ENCODE measurements around the gene OCEL1.

Gene OCEL1

DNA sequence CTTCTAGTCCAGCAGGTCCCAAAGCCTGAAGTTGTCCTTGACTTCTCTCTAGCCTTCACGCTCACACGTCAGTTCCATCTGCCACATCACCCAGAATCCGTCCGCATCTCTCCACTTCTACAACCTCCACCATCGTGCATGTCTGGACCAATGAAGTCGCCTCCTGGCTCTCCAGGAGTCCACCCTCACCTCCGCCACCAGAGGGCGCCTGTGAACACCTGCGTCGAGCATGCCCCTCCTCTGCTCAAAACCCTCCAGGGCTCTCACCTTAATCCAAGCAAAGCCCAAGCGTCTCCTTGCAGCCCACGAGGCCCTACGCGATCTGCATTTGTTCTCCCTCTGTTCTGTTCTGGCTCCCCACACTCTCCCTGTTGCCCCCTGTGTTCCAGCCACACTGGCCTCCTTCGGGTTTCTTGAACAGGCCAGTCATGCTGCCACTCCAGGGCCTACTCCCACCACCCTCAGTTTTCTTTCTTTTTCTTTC lies 34.9 kb downstream of the OCEL1 start:
- Histone ChIP-seq H3K36me3 (ENCODE audit: control insufficient read depth, insufficient read depth, low read length) (no peaks in the 10 kb centered on the region), H3K4me3 (replicated peaks; ENCODE audit: low read depth, low read length) (no peak overlapping the region), H3K27me3 (replicated peaks; ENCODE audit: control insufficient read depth, insufficient read depth, low read length) (no peaks in the 10 kb centered on the region)
- peak; percentile 83 for DNase-seq (ENCODE audit: extremely low read depth, insufficient read length)
- TF ChIP-seq, protein P1, sequence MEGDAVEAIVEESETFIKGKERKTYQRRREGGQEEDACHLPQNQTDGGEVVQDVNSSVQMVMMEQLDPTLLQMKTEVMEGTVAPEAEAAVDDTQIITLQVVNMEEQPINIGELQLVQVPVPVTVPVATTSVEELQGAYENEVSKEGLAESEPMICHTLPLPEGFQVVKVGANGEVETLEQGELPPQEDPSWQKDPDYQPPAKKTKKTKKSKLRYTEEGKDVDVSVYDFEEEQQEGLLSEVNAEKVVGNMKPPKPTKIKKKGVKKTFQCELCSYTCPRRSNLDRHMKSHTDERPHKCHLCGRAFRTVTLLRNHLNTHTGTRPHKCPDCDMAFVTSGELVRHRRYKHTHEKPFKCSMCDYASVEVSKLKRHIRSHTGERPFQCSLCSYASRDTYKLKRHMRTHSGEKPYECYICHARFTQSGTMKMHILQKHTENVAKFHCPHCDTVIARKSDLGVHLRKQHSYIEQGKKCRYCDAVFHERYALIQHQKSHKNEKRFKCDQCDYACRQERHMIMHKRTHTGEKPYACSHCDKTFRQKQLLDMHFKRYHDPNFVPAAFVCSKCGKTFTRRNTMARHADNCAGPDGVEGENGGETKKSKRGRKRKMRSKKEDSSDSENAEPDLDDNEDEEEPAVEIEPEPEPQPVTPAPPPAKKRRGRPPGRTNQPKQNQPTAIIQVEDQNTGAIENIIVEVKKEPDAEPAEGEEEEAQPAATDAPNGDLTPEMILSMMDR (IDR thresholded peaks at IDR 0.05; ENCODE audit: insufficient read depth, low read length, poor library complexity, severe bottlenecking): peak; percentile 94

DNA sequence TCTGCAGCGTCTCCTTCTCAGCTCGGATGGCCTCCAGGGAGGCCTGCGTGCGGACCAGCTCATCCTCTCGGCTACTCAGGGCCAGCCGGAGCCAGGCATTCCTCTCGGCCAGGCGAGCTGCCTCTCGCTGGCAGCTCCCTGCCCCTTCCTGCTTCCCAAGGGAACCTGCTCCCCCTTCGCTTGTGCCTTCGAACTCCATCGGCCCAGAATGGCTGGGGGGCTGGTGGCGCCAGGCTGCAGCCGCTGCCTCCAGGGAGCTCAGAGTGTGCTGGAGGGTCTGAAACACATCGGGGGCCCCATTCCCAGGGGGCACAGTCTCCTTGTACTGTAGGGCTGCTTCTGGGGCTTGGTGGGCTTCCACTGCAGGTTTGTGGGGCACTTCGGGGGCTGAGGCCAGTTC lies 36.5 kb downstream of the OCEL1 start:
- Histone ChIP-seq H3K4me3 (replicated peaks; ENCODE audit: low read depth, low read length) (no peak overlapping the region), H3K36me3 (ENCODE audit: control insufficient read depth, insufficient read depth, low read length) (no peaks in the 10 kb centered on the region), H3K27me3 (replicated peaks; ENCODE audit: control insufficient read depth, insufficient read depth, low read length) (no peaks in the 10 kb centered on the region)
- TF ChIP-seq, protein P1 (IDR thresholded peaks at IDR 0.05; ENCODE audit: insufficient read depth, low read length, poor library complexity, severe bottlenecking): no peak
- no peak for DNase-seq (ENCODE audit: extremely low read depth, insufficient read length)

DNA sequence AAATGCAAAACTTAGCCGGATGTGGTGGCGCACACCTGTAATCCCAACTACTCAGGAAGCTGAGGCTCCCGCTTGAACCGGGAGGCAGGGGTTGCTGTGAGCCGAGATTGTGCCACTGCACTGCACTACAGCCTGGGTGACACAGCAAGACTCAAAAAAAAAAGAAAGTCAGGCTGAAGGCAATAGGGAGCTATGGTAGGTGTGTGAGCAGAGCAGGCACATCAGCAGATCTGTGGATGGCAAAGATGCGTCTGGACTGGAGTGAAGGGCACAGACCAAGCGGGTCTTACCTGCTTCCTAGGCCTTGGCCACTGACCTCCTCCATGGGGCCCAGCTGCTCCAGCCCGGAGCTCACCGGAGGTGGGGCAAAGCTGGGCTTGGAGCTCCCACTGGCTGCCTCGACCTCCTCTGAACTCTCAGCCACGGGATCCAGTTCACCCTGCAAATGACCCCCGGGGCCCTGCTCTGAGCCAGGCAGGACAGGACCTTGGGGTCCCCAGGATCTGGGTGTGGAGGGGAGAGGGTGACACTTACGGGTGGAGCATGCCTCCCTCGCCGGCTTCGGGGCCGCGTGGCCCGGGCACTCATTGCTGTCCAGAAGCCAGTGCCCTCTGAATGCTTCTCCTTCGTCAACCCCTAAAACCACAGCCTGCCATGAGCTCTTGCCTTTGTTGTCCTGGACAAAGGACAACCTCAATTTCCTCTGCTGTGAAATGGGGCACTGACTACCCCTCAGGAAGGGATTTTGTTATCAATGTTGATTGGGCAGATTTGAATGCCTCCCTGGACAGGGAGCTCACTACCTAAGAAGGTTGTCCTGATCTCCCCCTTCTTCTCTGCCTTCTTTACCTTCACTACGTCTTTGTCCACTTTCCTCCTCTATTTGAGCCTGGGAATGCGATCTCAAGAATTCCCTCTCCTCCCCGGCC lies 38.0 kb downstream of the OCEL1 start:
- TF ChIP-seq, protein P1 (IDR thresholded peaks at IDR 0.05; ENCODE audit: insufficient read depth, low read length, poor library complexity, severe bottlenecking): no peak
- Histone ChIP-seq H3K27me3 (replicated peaks; ENCODE audit: control insufficient read depth, insufficient read depth, low read length) (no peaks in the 10 kb centered on the region), H3K36me3 (ENCODE audit: control insufficient read depth, insufficient read depth, low read length) (no peaks in the 10 kb centered on the region; the same call in 1 of the 2 replicates), H3K4me3 (replicated peaks; ENCODE audit: low read depth, low read length) (no peak overlapping the region)
- DNase-seq (ENCODE audit: extremely low read depth, insufficient read length): no peak

DNA sequence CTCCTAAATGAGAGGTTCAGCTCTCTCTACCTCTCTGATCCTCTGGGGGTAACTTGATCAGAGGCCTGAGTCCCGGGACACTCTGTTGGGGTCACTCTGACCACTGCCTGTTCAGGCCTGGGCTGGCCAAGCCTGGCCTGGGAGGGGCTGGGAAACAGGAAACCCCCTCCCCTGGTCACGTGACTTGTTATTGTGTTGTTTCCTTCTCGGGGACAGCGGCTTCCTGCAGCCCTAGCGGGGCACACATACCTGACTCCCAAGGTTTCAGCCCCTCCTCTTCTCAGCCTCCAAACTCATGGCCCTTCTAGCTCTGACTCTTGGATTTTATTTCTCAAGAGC lies 38.6 kb downstream of the OCEL1 start, which contains the start of gene USHBP1:
Gene USHBP1 (minus strand): TSS at position 105 of the 339 bp plus-strand sequence. CDS start 446 bp downstream, outside the sequence.
- no peak for DNase-seq (ENCODE audit: extremely low read depth, insufficient read length)
- Histone ChIP-seq H3K27me3 (replicated peaks; ENCODE audit: control insufficient read depth, insufficient read depth, low read length) (no peaks in the 10 kb centered on the region), H3K36me3 (ENCODE audit: control insufficient read depth, insufficient read depth, low read length) (no peaks in the 10 kb centered on the region; the same call in 1 of the 2 replicates), H3K4me3 (replicated peaks; ENCODE audit: low read depth, low read length) (no peak within 1 kb of the TSS)
- TF ChIP-seq, protein P1 (IDR thresholded peaks at IDR 0.05; ENCODE audit: insufficient read depth, low read length, poor library complexity, severe bottlenecking): no peak

DNA sequence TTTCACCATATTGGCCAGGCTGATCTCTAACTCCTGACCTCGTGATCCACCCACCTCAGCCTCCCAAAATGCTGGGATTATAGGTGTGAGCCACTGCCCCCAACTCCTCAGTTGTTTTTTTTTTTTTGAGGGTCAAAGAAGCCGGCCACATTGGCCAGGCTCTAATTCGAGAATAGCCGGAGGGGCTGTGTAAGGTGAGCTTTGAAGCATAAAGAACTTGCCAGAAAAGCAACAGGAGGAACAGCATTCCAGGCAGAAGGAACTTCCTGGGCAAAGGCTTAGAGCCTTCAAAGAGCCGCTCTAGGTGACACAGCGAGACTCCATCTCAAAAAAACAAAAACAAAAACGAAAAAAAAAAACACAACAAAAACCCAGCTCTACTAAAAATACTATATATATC lies 40.0 kb downstream of the OCEL1 start:
- DNase-seq (ENCODE audit: extremely low read depth, insufficient read length): no peak
- H3K4me3 ChIP-seq (replicated peaks; ENCODE audit: low read depth, low read length): no peak overlapping the region
- TF ChIP-seq, protein P1 (IDR thresholded peaks at IDR 0.05; ENCODE audit: insufficient read depth, low read length, poor library complexity, severe bottlenecking): no peak
- no peaks in the 10 kb centered on the region for H3K27me3 ChIP-seq (replicated peaks; ENCODE audit: control insufficient read depth, insufficient read depth, low read length)
- H3K36me3 ChIP-seq (ENCODE audit: control insufficient read depth, insufficient read depth, low read length): no peaks in the 10 kb centered on the region; the same call in 1 of the 2 replicates
